Measurements from ENCODE around the gene NTN4. TPM values are rescaled to one million over a fixed set of nuclear protein-coding genes. Genes with fewer than 3 reads are reported as not detected.

The NTN4 gene
- total RNA-seq (2022; extraction: Qiagen RNA extraction; ENCODE audit: low read depth), result 44.2 to 59.8 TPM (median 53.3 TPM) in 5 replicates

DNA sequence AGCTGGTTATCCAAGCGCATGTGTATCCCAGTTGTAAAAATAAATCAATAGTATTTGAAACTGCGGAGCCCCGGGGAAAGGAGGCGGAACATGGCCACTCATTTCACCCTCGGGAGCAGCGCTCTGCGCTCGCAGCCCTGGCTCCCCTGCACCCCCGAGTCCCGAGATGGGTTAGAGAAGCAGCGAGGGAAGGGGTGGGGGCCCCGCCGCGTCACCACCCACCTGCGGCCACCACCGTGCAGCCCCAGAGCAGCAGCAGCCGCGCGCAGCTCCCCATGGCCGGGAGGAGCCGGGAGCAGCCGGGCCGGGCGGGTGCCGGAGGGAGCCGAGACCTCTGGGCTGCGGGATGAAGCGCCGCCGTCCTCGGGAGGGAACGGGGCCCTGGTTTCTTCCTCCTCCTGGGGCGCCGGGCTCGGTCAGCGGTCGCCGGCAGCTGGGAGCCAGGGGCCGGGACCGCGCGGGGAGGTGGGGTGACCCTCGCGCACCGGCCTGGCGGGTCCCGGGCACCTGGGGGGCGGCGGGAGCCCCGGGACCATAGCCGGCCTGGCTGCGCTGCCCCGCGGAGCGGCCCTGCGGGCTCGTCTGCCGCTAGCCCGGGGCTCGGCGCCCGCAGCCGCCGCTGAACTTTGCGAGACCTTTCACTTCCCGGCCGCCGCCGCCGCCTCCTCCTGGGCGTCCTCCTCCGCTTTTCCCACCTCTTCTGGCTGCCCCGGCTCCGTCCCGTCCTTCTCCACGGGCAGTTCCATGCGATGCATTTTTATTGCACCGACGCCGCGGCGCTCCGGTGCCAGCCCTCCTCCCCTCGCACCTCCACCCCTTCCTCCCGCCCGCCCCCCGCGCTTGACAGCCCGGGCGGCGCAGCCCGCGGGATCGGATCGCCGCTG lies at the start of gene NTN4:
Gene NTN4, minus strand, starts transcription at position 732 of the 884 bp plus-strand sequence. Its CDS starts 455 bp downstream, at position 277.

Other genes starting within 250 kb of the NTN4 start
- gene USP44, start 239.3 kb downstream of the NTN4 start, total RNA-seq (2022; extraction: Qiagen RNA extraction; ENCODE audit: low read depth), result 0.07 to 0.18 TPM (median 0.17 TPM) in 5 replicates
- gene SNRPF, start 68.2 kb upstream of the NTN4 start, total RNA-seq (2022; extraction: Qiagen RNA extraction; ENCODE audit: low read depth), result 112 to 154 TPM (median 119 TPM) in 5 replicates
- gene CCDC38, start 151.8 kb upstream of the NTN4 start, total RNA-seq (2022; extraction: Qiagen RNA extraction; ENCODE audit: low read depth), result 0.09 to 0.24 TPM (median 0.19 TPM) in 4 of 5 replicates, not detected in the other
- 1.9 to 3.4 TPM (median 2.4 TPM) in 5 replicates for gene AMDHD1, start 152.6 kb upstream of the NTN4 start, total RNA-seq (2022; extraction: Qiagen RNA extraction; ENCODE audit: low read depth)
- 0.10 to 0.37 TPM (median 0.19 TPM) in 5 replicates for gene HAL, start 205.6 kb upstream of the NTN4 start, total RNA-seq (2022; extraction: Qiagen RNA extraction; ENCODE audit: low read depth)
- 95.2 to 110 TPM (median 108 TPM) in 5 replicates for gene LTA4H, start 244.8 kb upstream of the NTN4 start, total RNA-seq (2022; extraction: Qiagen RNA extraction; ENCODE audit: low read depth)